Parietal lobe (tissue), 1 donor: Measurements from ENCODE around the gene CCPG1. TPM values are rescaled to one million over a fixed set of nuclear protein-coding genes. Genes with fewer than 3 reads are reported as not detected.

Experiments used
- total RNA-seq: library from RNA; depleted of rRNA; stranded (reverse); fragments of >200 nt; gene quantifications from one replicate; pipeline ENCODE4 v1.2.3, GENCODE V29; 2014

Gene CCPG1, protein sequence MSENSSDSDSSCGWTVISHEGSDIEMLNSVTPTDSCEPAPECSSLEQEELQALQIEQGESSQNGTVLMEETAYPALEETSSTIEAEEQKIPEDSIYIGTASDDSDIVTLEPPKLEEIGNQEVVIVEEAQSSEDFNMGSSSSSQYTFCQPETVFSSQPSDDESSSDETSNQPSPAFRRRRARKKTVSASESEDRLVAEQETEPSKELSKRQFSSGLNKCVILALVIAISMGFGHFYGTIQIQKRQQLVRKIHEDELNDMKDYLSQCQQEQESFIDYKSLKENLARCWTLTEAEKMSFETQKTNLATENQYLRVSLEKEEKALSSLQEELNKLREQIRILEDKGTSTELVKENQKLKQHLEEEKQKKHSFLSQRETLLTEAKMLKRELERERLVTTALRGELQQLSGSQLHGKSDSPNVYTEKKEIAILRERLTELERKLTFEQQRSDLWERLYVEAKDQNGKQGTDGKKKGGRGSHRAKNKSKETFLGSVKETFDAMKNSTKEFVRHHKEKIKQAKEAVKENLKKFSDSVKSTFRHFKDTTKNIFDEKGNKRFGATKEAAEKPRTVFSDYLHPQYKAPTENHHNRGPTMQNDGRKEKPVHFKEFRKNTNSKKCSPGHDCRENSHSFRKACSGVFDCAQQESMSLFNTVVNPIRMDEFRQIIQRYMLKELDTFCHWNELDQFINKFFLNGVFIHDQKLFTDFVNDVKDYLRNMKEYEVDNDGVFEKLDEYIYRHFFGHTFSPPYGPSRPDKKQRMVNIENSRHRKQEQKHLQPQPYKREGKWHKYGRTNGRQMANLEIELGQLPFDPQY
- 57.6 TPM for total RNA-seq

DNA sequence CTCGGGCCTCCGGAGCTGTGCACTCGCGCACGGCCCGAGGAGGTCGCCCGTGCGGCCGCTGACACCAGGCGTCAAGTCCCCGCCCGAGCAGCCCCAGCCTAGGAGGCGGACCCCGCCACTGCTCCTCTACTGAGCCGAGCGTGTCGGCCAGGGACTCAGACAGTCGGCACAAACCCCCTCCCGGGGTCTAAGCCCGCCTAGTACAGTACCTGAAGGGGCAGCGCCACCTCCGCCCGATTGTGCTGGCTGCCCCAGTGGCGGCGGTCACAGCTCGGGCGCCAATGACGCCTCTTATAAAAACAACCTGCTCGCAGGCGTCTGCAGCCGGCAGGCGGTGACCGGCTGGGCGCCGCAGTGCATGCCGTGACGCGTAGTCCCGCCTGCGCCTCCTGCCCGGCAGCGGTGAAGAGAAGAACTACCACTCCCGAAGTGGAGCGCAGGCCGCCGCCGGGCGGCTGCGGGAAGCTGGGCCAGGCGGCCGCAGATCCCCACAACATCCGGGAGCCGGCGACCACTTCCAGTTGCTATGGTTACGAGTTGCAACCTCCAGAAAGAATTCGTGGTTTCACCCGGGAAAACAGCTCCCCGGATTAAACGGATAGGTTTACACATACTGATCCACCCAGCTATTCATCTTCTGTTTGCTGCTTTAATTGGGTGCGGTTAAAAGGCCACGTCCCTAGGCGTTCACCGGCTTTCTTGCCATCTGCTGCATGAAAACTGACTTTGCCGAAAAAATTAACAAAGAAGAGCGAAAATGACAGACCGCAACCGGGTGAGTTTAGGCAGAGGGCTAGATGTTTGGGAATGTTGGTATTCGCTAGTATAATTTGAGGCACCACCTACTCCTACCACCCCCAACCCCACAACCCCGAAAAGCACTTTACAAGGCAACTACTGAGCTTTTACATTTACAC is at the start of gene CCPG1, which contains the start of gene PIERCE2:
CCPG1 (minus strand) TSS at position 348 of the 917 bp plus-strand sequence. CDS start 18,935 bp downstream, outside the sequence.
PIERCE2 (plus strand) TSS at position 484 of the 917 bp plus-strand sequence; CDS start at position 758, 274 bp downstream.

GRCh38 chr15:55318588-55319494 is 89.3 kb downstream of the CCPG1 start, which contains the start of the genes PIGB and PIGBOS1:
Gene PIGB (plus strand): TSS chr15:55319222. CDS start chr15:55319251, 29 bp downstream.
Gene PIGBOS1 (minus strand): TSS chr15:55319123. CDS start chr15:55317792, 1,331 bp downstream.

Other genes starting within 250 kb of the CCPG1 start
- 99.8 TPM for gene RSL24D1, start 211.4 kb downstream of the CCPG1 start, total RNA-seq
- gene RAB27A, start 118.5 kb downstream of the CCPG1 start, total RNA-seq: 7.5 TPM
- gene PIGBOS1, start 89.2 kb downstream of the CCPG1 start, total RNA-seq: 9.7 TPM
- gene PIGB, start 89.1 kb downstream of the CCPG1 start, total RNA-seq: 12.5 TPM
- 3.1 TPM for gene PIERCE2, start 136 bp upstream of the CCPG1 start, total RNA-seq
- 16.9 TPM for gene DNAAF4, start 99.9 kb upstream of the CCPG1 start, total RNA-seq
- 57.0 TPM for gene PYGO1, start 180.0 kb upstream of the CCPG1 start, total RNA-seq